Forelimb muscle (tissue), 1 donor: Measurements from ENCODE around the gene PSMB3. TPM values are rescaled to one million over a fixed set of nuclear protein-coding genes. Genes with fewer than 3 reads are reported as not detected.
A peak's percentile ranks its signal among the peaks of the same experiment; 100 is the strongest.

Source experiments
- DNase-seq: peaks from one replicate; pipeline ENCODE4 v3.0.0-alpha.2; 2013; ENCODE audit warnings: low read depth
- polyA plus RNA-seq: library from polyadenylated mRNA; unstranded; fragments of 120-200 nt; gene quantifications from one replicate; pipeline ENCODE4 v1.2.1, GENCODE V29; 2013; ENCODE audit not compliant: insufficient read length

PSMB3 gene
- 73.3 TPM for polyA plus RNA-seq

- peak; percentile 100 for DNase-seq
Measured at GRCh38 chr17:38752308-38753070, at the start of gene PSMB3. TSS of gene PSMB3 (plus strand) at chr17:38752741. CDS start at chr17:38752827, 86 bp downstream.

- no peak for DNase-seq
Measured at GRCh38 chr17:38702916-38703741, 49.4 kb upstream of the PSMB3 start.

DNA sequence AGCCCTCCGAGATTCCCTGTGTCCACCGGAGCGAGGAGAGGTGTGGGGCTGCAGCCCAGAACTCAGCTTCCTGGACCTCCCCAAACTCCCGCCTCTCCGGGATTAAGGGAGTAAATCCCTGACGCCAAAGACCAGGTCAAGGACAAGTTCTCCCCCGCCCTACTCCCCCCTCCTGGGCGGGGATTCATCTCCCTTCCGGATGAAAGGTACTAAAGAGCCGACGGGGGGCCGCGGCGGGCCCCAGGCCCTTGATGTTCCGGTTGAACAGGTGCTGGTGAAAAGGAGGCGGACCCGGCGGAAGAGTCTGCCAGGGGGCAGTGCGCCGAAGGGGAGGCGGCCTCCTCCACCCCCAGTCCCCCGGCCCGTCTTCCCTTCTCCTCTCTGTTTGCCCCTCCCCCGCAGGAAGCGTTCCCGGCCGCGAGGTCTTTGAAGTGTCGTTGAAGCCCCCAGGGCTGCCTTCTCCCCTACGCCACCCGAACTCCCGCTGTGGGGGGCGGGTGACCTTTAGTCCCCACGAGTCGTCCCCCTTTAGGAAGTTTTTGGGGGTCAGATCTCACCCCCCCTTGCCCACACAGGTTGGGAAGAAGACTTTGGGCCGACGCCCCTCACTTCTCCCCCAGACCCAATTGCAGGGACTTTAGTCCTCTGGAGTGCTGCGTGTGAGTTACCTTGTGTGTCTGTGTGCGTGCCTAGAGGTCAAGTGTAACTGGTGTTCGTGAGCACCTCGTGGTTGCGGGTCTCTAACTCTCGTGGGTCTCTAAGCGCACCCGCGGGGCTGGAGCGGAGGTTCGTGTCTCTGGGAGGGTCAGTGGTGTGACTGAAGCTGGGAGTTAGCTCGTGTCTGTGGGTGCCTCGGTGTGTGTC lies 48.6 kb upstream of the PSMB3 start:
- DNase-seq = no peak

GRCh38 chr17:38704606-38705522 lies 47.7 kb upstream of the PSMB3 start, which contains the start of gene MLLT6:
TSS of gene MLLT6 (plus strand) at chr17:38705273. CDS start at chr17:38705633, 360 bp downstream.
- peak; percentile 59 for DNase-seq

DNA sequence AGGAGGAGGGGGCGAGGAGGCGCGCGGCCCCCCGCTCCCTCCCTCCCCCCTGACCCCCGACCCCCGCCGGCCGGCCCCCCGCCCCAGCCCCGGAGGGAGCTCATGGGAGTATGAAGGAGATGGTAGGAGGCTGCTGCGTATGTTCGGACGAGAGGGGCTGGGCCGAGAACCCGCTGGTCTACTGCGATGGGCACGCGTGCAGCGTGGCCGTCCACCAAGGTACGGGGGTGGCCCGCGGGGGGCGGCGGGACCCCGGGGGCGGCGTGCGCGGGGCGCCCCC lies 47.1 kb upstream of the PSMB3 start:
- DNase-seq = no peak

GRCh38 chr17:38705803-38706504 lies 46.6 kb upstream of the PSMB3 start:
- DNase-seq = no peak

GRCh38 chr17:38706505-38707216 lies 45.9 kb upstream of the PSMB3 start:
- no peak for DNase-seq

DNA sequence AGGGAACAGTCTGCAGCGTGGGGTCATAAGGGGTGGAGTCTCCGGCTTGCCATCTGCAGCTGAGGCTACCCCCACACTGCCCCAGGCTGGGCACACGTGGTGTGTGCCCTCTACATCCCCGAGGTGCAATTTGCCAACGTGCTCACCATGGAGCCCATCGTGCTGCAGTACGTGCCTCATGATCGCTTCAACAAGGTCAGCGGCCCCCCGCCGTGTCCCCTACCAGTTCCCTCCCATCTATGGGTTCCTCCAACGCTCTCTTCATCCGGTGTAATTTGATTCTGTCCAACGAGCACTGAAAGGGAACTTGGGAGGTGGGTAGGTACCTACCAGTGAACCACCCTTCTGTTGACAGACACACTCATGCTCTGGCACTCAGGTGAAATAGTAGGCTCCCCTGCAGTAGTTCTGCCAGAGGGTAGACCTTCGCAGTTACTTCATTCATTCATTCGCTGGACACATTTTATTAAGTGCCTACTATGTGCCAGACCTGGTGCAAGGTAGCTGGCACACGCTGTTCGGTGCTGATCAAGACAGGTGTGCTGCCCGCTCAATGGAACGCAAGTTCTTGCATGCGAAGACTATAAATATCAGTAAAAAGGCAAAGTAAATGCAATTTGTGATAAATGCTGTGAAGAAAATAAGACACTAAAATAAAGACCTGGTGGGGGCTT lies 44.7 kb upstream of the PSMB3 start:
- no peak for DNase-seq

DNA sequence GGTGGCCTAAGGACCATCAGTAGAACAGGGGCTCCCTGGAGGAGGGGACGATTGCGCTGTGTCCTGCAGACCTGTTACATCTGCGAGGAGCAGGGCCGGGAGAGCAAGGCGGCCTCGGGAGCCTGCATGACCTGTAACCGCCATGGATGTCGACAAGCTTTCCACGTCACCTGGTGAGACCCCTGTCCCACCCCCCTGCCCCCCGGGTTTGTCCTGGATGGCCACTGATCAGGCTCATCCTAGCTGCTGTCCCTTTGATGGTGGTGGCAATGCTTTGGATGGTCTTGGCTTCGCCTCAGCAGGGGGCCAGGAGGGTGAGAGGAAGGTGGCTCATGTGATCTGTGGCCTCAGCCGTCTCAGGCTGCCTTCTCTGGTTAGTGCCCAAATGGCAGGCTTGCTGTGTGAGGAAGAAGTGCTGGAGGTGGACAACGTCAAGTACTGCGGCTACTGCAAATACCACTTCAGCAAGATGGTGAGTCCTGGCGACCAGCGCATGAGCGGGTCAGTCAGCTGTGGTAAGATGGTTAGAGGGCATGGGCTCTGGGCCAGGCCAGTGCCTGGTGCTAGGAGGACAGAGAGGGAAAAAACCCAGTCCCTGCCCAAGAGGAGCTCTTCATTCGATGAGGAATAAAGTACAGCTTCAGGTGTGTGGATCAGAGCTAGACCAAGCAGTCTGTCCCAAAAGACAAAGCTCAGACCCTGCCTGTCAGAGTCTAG lies 43.3 kb upstream of the PSMB3 start:
- no peak for DNase-seq

DNA sequence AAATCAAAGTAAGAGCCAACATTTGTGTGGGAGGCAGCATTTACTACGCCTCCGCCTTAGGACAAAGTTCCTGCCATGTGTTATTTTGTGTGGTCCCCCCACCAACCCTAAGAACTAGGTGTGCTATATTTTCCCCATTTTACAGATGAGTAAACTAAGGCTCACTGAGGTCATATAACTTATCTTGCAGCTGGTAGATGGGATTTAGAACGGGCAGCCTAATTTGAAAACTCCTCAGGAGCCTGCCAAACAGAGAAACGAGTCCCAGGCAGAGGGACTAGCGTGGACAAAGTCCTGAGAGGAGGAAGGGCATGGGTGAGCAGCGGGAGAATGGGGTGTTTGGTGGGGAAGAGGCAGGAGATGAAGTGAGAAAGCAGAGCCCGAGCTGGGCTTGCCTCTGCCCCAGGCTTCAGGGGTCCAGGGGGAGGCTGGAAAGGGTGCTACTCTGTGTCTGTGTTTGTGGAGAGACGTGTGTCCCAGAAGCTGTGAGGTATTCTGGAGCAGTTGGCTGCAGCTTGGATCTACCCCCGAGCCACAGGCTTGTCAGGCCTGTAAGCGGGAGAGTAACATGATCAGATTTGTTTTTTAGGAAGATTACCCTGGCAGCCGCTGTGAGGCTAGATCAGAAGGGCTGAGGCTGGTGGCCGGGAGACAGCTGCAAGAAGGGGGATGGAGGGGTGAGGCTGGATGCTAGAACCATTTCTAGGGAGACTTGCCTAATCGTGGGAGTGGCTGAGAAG lies 42.5 kb upstream of the PSMB3 start:
- DNase-seq = no peak

DNA sequence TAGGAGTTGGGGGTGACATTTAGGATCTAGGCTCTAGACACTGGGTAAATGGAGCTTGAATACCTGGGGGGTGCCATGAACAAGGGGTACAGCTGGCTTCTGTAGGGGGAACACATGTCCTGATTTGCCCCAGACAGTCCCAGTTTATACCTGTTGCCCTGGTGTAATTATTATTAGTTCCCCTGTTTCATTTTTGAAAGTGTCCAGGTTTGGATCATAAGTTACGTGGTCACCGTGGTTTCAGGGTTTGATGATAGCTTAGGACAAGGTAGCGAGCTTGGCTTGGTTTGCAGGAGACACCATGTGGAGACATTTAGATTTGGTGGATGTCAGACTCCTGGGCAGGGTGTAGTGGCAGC lies 42.0 kb upstream of the PSMB3 start:
- DNase-seq = no peak

DNA sequence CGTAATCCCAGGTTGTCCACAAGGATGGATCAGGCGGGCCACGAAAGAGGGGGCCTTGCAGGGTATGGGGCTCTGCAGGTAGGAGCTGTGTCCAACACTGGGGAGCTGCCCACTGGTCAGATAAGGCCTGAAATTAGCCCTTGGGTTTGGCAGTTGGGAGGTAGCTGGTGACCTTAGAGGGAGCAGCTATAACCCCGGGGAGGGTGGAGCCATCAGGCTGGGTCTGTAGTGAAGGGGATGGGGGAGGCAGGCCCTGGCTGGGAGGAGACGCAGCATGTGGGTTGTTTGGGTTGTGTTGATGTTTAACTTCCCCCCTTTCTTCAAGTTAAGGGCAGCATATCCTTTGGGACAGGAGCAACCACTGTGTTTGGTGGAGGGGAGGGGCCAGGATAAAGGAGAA lies 41.6 kb upstream of the PSMB3 start:
- no peak for DNase-seq

GRCh38 chr17:38711792-38712571 lies 40.6 kb upstream of the PSMB3 start:
- no peak for DNase-seq

DNA sequence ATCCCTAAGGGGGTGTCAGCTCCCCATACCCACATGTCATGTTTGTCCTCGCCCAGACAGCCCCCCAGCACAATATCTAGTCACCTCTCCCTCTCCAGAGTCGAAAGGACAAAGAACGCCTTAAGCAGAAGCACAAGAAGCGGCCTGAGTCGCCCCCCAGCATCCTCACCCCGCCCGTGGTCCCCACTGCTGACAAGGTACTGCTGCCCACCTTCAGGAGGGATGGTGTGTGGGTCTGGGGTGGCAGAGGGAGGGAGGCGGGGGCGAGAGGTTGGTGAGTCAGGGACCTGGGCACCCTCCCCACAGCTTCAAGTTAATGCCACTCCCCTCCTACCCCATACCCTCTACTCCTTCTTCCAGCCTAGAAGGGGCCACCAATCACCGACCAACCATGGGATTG lies 39.9 kb upstream of the PSMB3 start:
- no peak for DNase-seq

DNA sequence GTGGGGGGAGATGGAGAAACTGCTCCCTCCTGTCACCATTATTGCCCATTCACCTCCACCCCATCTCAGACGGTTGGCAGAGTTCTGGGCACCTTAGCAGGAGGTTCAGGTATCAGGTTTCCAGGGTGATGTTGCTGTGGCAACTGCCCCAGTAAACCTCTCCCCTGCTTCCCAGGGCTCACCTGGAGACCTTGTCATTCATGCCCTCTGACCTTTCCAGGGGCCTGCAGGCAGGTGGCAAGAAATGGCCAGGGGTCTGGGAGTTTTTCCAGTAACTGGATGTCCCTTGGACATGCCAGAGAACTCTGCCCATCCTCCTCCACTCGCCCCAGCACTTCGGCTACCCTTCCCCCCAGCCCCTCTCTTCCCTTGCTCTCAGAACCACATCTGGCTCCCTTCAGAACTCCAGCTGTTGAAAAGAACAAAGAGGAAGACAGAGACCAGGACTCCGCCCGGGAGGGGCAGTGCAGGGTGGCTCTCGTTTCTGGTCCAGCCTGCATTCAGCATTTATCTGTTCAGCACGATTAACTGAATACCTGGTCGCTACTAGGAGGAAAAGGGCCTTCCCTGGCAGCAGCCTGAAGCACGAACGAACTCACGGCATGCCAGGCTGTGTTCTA lies 39.0 kb upstream of the PSMB3 start:
- DNase-seq = no peak

- no peak for DNase-seq
Measured at GRCh38 chr17:38715216-38715943, 37.2 kb upstream of the PSMB3 start.
